Measurements from ENCODE around the gene TAS2R60. TPM values are rescaled to one million over a fixed set of nuclear protein-coding genes. Genes with fewer than 3 reads are reported as not detected.
"Not testable (repeated sequence)": the region's sequence is repeated elsewhere in the genome, so short reads cannot be mapped to it uniquely, and the experiment has no call there.

TAS2R60 gene
- total RNA-seq, 1 experiment from 2014 or later: not detected

GRCh38 chr7:143485094-143485493 lies 41.8 kb downstream of the TAS2R60 start:
- H3K27ac ChIP-seq: no peak overlapping the region
- no peaks in the 10 kb centered on the region for H3K27me3 ChIP-seq (ENCODE audit: insufficient read depth, low read depth)
- no peaks in the 10 kb centered on the region for H3F3A ChIP-seq (ENCODE audit: insufficient read depth, low read depth)
- intact Hi-C loops (cut with micrococcal nuclease; ENCODE audit: unreplicated experiment): no loop called here
- TF ChIP-seq CTCF (conservative IDR thresholded peaks at IDR 0.05) (no peak), EZH2 (IDR thresholded peaks at IDR 0.05; ENCODE audit: low read depth) (no peak)
- H3K4me3 ChIP-seq: no peak overlapping the region
- DNase-seq: no peak
- H2AFZ ChIP-seq: no peak overlapping the region
- H3K9me3 ChIP-seq (ENCODE audit: insufficient read depth, low read depth): no peaks in the 10 kb centered on the region
- H3K4me1 ChIP-seq (replicated peaks; ENCODE audit: insufficient read depth): no peaks in the 10 kb centered on the region
- ChIA-PET CTCF (interaction anchor here (0.6 kb wide), 1 partner anchor 246 kb away, joined by 3 read pairs; no protein-coding TSS in a partner anchor), POLR2A (ENCODE audit: unreplicated experiment) (no interaction called here)
- H3K4me2 ChIP-seq: no peak overlapping the region
- no peaks in the 10 kb centered on the region for H3K36me3 ChIP-seq (ENCODE audit: low read depth)
- BruUV-seq (replicated peaks): no TSS peak
- H4K20me1 ChIP-seq (ENCODE audit: insufficient read depth): no peaks in the 10 kb centered on the region
- H3K79me2 ChIP-seq (ENCODE audit: low read depth): no peaks in the 10 kb centered on the region
- no peaks in the 10 kb centered on the region for H3K9me2 ChIP-seq (ENCODE audit: insufficient read depth)

GRCh38 chr7:143485500-143485899 lies 42.2 kb downstream of the TAS2R60 start:
- CTCF ChIA-PET: interaction anchor here (0.6 kb wide), 1 partner anchor 246 kb away, joined by 3 read pairs; no protein-coding TSS in a partner anchor
- Histone ChIP-seq H3K27me3 (ENCODE audit: insufficient read depth, low read depth) (no peaks in the 10 kb centered on the region), H3F3A (ENCODE audit: insufficient read depth, low read depth) (no peaks in the 10 kb centered on the region), H3K4me1 (replicated peaks; ENCODE audit: insufficient read depth) (no peaks in the 10 kb centered on the region), H3K9me2 (ENCODE audit: insufficient read depth) (no peaks in the 10 kb centered on the region), H2AFZ (no peak overlapping the region), H3K79me2 (ENCODE audit: low read depth) (no peaks in the 10 kb centered on the region), H4K20me1 (ENCODE audit: insufficient read depth) (no peaks in the 10 kb centered on the region), H3K27ac (no peak overlapping the region), H3K36me3 (ENCODE audit: low read depth) (no peaks in the 10 kb centered on the region), H3K4me3 (no peak overlapping the region), H3K4me2 (no peak overlapping the region), H3K9me3 (ENCODE audit: insufficient read depth, low read depth) (no peaks in the 10 kb centered on the region)
- TF ChIP-seq EZH2 (IDR thresholded peaks at IDR 0.05; ENCODE audit: low read depth): no peak
- no peak for TF ChIP-seq CTCF (conservative IDR thresholded peaks at IDR 0.05)
- no TSS peak for BruUV-seq (replicated peaks)
- POLR2A ChIA-PET (ENCODE audit: unreplicated experiment): no interaction called here
- intact Hi-C loops (cut with micrococcal nuclease; ENCODE audit: unreplicated experiment): no loop called here
- no peak for DNase-seq

- POLR2A ChIA-PET (ENCODE audit: unreplicated experiment); H3K4me3 ChIP-seq; intact Hi-C loops (cut with micrococcal nuclease; ENCODE audit: unreplicated experiment); H3K36me3 ChIP-seq (ENCODE audit: low read depth); H4K20me1 ChIP-seq (ENCODE audit: insufficient read depth); H2AFZ ChIP-seq; H3K4me1 ChIP-seq (replicated peaks; ENCODE audit: insufficient read depth); H3K9me3 ChIP-seq (ENCODE audit: insufficient read depth, low read depth); BruUV-seq (replicated peaks); H3K27me3 ChIP-seq (ENCODE audit: insufficient read depth, low read depth); CTCF ChIA-PET; H3K4me2 ChIP-seq; H3F3A ChIP-seq (ENCODE audit: insufficient read depth, low read depth); H3K9me2 ChIP-seq (ENCODE audit: insufficient read depth); DNase-seq; H3K27ac ChIP-seq; H3K79me2 ChIP-seq (ENCODE audit: low read depth): not testable (repeated sequence)
Observed at GRCh38 chr7:143486266-143486665, 43.0 kb downstream of the TAS2R60 start.

- no peaks in the 10 kb centered on the region for H3F3A ChIP-seq (ENCODE audit: insufficient read depth, low read depth)
- H3K4me3 ChIP-seq: no peak overlapping the region
- H3K9me2 ChIP-seq (ENCODE audit: insufficient read depth): no peaks in the 10 kb centered on the region
- no TSS peak for BruUV-seq (replicated peaks)
- no peaks in the 10 kb centered on the region for H3K27me3 ChIP-seq (ENCODE audit: insufficient read depth, low read depth)
- TF ChIP-seq CTCF (conservative IDR thresholded peaks at IDR 0.05): no peak
- TF ChIP-seq EZH2 (IDR thresholded peaks at IDR 0.05; ENCODE audit: low read depth): no peak
- H4K20me1 ChIP-seq (ENCODE audit: insufficient read depth): no peaks in the 10 kb centered on the region
- H3K4me1 ChIP-seq (replicated peaks; ENCODE audit: insufficient read depth): peaks cover 8% of the 10 kb centered on the region
- H3K9me3 ChIP-seq (ENCODE audit: insufficient read depth, low read depth): no peaks in the 10 kb centered on the region
- POLR2A ChIA-PET (ENCODE audit: unreplicated experiment): no interaction called here
- H3K79me2 ChIP-seq (ENCODE audit: low read depth): no peaks in the 10 kb centered on the region
- H3K27ac ChIP-seq: no peak overlapping the region
- no peak overlapping the region for H3K4me2 ChIP-seq
- no peak for DNase-seq
- CTCF ChIA-PET: no interaction called here
- H2AFZ ChIP-seq: no peak overlapping the region
- H3K36me3 ChIP-seq (ENCODE audit: low read depth): no peaks in the 10 kb centered on the region
- intact Hi-C loops (cut with micrococcal nuclease; ENCODE audit: unreplicated experiment): no loop called here
Observed at GRCh38 chr7:143487061-143487460, 43.8 kb downstream of the TAS2R60 start.

Data from PC-9 (cell line).